Liver (tissue), 10 donors: ENCODE data around the gene HOOK2. TPM values are rescaled to one million over a fixed set of nuclear protein-coding genes. Genes with fewer than 3 reads are reported as not detected.
"Not testable (repeated sequence)": the region's sequence is repeated elsewhere in the genome, so short reads cannot be mapped to it uniquely, and the experiment has no call there.

Experiments
- DNase-seq: peaks from one replicate; pipeline ENCODE4 v3.0.0-alpha.2; 2017; ENCODE audit warnings: low spot score
- H3K27ac ChIP-seq, 2 donors: one replicate each; pipeline ENCODE4 v1.7.0; 2013; ENCODE audit warnings: inconsistent platforms in 2 of 2, low read length in 2 of 2, control low read depth in 1 of 2, low read depth in 1 of 2, mild to moderate bottlenecking in 1 of 2
- H3K27me3 ChIP-seq, 4 donors: one replicate each; pipeline versions ENCODE4 v1.6.1 to v1.7.0; 2013; ENCODE audit warnings: low read length in 3 of 4, inconsistent platforms in 1 of 4, mild to moderate bottlenecking in 1 of 4, moderate library complexity in 1 of 4; ENCODE audit not compliant: control insufficient read depth in 4 of 4, insufficient read depth in 4 of 4
- H3K36me3 ChIP-seq, 4 donors: one replicate each; pipeline versions ENCODE4 v1.6.1 to v1.7.0; 2013; ENCODE audit warnings: low read length in 3 of 4, mild to moderate bottlenecking in 3 of 4, low read depth in 1 of 4, moderate library complexity in 1 of 4; ENCODE audit not compliant: control insufficient read depth in 4 of 4, insufficient read depth in 3 of 4
- H3K4me1 ChIP-seq, 4 donors: one replicate each; pipeline versions ENCODE4 v1.6.1 to v1.7.0; 2013; ENCODE audit warnings: low read length in 3 of 4, mild to moderate bottlenecking in 3 of 4, moderate library complexity in 1 of 4; ENCODE audit not compliant: control insufficient read depth in 4 of 4, insufficient read depth in 4 of 4
- H3K4me3 ChIP-seq, 3 donors: one replicate each; pipeline versions ENCODE4 v1.6.1 to v1.7.0; 2013; ENCODE audit warnings: low read length in 3 of 3, control low read depth in 1 of 3, low read depth in 1 of 3, mild to moderate bottlenecking in 1 of 3
- H3K9ac ChIP-seq, 2 donors: one replicate each; pipeline ENCODE4 v1.7.0; 2013; ENCODE audit warnings: low read length in 2 of 2, mild to moderate bottlenecking in 2 of 2, moderate library complexity in 2 of 2, control low read depth in 1 of 2, low read depth in 1 of 2
- H3K9me3 ChIP-seq, 4 donors: one replicate each; pipeline versions ENCODE4 v1.6.1 to v1.7.0; 2013; ENCODE audit warnings: low read length in 3 of 4; ENCODE audit not compliant: control insufficient read depth in 4 of 4
- EGR1 ChIP-seq, 2 donors: IDR thresholded peaks; 2 replicates each; pipeline ENCODE4 v1.6.1; 2016 to 2018; ENCODE audit warnings: antibody characterized with exemption in 2 of 2, low read depth in 2 of 2
- FOXA1 ChIP-seq: IDR thresholded peaks from 2 replicates; pipeline ENCODE4 v1.6.1; 2016; ENCODE audit warnings: antibody characterized with exemption
- FOXA2 ChIP-seq: IDR thresholded peaks from 2 replicates; pipeline ENCODE4 v1.6.1; 2016; ENCODE audit warnings: antibody characterized with exemption
- GABPA ChIP-seq, 2 donors: IDR thresholded peaks in 1 of 2; conservative IDR thresholded peaks in 1 of 2; 2 replicates each; pipeline ENCODE4 v1.6.1; 2016; ENCODE audit warnings: antibody characterized with exemption in 2 of 2, mild to moderate bottlenecking in 1 of 2, moderate library complexity in 1 of 2
- HNF4A ChIP-seq, 2 donors: conservative IDR thresholded peaks; 2 replicates each; pipeline ENCODE4 v1.6.1; 2016; ENCODE audit warnings: antibody characterized with exemption in 2 of 2, mild to moderate bottlenecking in 2 of 2
- HNF4G ChIP-seq: IDR thresholded peaks from 2 replicates; pipeline ENCODE4 v1.6.1; 2016; ENCODE audit warnings: antibody characterized with exemption
- JUND ChIP-seq, 2 donors: IDR thresholded peaks; 2 replicates each; pipeline ENCODE4 v1.6.1; 2016; ENCODE audit warnings: antibody characterized with exemption in 2 of 2
- NR2F2 ChIP-seq: IDR thresholded peaks from 2 replicates; pipeline ENCODE4 v1.6.1; 2016; ENCODE audit warnings: antibody characterized with exemption
- RAD21 ChIP-seq, 2 donors: IDR thresholded peaks; 2 replicates each; pipeline ENCODE4 v1.6.1; 2016; ENCODE audit warnings: antibody characterized with exemption in 2 of 2, mild to moderate bottlenecking in 2 of 2
- RXRA ChIP-seq, 2 donors: IDR thresholded peaks; 2 replicates each; pipeline ENCODE4 v1.6.1; 2017 to 2018; ENCODE audit warnings: antibody characterized with exemption in 2 of 2, mild to moderate bottlenecking in 1 of 2
- SP1 ChIP-seq: IDR thresholded peaks from 2 replicates; pipeline ENCODE4 v1.6.1; 2018; ENCODE audit warnings: antibody characterized with exemption, mild to moderate bottlenecking
- TAF1 ChIP-seq: conservative IDR thresholded peaks from 2 replicates; pipeline ENCODE4 v1.6.1; 2016; ENCODE audit warnings: antibody characterized with exemption, mild to moderate bottlenecking
- YY1 ChIP-seq: IDR thresholded peaks from 2 replicates; pipeline ENCODE4 v1.6.1; 2016; ENCODE audit warnings: antibody characterized with exemption, mild to moderate bottlenecking
- WGBS: extraction: QIAGEN DNeasy Blood & Tissue Kit; methylation state at CpG from one replicate; pipeline ENCODE4 v1.1.7; 2013; 5-methylcytosine and 5-hydroxymethylcytosine counted together
- polyA plus RNA-seq, 2 donors: library from polyadenylated mRNA; stranded (reverse) in 1 of 2; unstranded in 1 of 2; fragments of 200-250 nt in 1 of 2; fragments of >200 nt in 1 of 2; fragmentation: Nextera tagmentation in 1 of 2; extraction: Ambion mirVana in 1 of 2; gene quantifications; one replicate each; pipeline versions ENCODE4 v1.2.1 to v1.2.3, GENCODE V29; 2013 to 2015
- small RNA-seq: library from RNA; depleted of rRNA; stranded (forward); fragments of <200 nt; gene quantifications from one replicate; pipeline ENCODE3, GENCODE V24; 2014
- total RNA-seq, 2 donors: library from RNA; depleted of rRNA; stranded (reverse); fragments of >200 nt; gene quantifications; one replicate each; pipeline ENCODE4 v1.2.3, GENCODE V29; 2014
- TF ChIP-seq, protein P1 (sequence below): fragments of 150-350 bp; IDR thresholded peaks from 2 replicates; pipeline ENCODE4 v1.5.1; 2017; ENCODE audit warnings: improper control_type of control experiment, low read depth, low read length; ENCODE audit not compliant: missing input control
- TF ChIP-seq, protein P2 (sequence below): IDR thresholded peaks from 2 replicates; pipeline ENCODE4 v1.6.1; 2016; ENCODE audit warnings: antibody characterized with exemption
- TF ChIP-seq, protein P3 (sequence below): IDR thresholded peaks from 2 replicates; pipeline ENCODE4 v1.6.1; 2016; ENCODE audit warnings: antibody characterized with exemption
- TF ChIP-seq, protein P4 (sequence below): IDR thresholded peaks from 2 replicates; pipeline ENCODE4 v1.6.1; 2016; ENCODE audit warnings: antibody characterized with exemption, mild to moderate bottlenecking
- TF ChIP-seq, protein P5 (sequence below): IDR thresholded peaks from 2 replicates; pipeline ENCODE4 v1.6.1; 2016; ENCODE audit warnings: antibody characterized with exemption
- donor health status: healthy.
- donor health status: healthy.
- donor health status: healthy.
- donor health status: healthy.
- donor health status: healthy.

The HOOK2 gene
- total and polyA plus RNA-seq, 4 donors = 11.3 to 36.4 (median 15.0) TPM

DNA sequence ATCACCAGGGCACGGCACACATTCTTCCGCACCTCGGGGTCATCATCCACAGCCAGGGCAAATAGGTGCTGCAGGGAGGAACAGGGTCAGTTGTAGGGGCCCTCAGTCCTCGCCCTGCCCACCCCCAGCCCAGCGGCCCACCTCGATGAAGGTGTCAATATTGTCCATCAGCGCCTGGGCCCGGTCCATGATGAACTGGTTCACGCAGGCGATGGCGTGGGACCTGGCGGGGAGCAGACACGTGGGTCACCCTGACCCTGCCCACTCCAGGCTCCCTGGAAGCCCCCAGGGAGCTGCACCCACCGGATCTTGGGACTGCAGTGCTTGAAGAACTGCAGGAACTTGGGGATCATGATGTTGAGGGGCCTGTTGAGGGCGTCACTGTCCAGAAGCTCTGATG, 60.2 kb downstream of the HOOK2 start:
- Histone ChIP-seq H3K4me3 (no peak overlapping the region), H3K4me1 (peaks cover 4 to 17% (median 14%) of the 10 kb centered on the region in 4 donors), H3K27me3 (no peaks in the 10 kb centered on the region), H3K27ac (no peak overlapping the region), H3K9me3 (no peaks in the 10 kb centered on the region), H3K36me3 (peaks cover 13 to 49% (median 22%) of the 10 kb centered on the region in 4 donors), H3K9ac (no peak overlapping the region)
- TF ChIP-seq YY1 (no peak), HNF4G (no peak), RAD21 (IDR thresholded peaks at IDR 0.05) (no peak), TAF1 (no peak), EGR1 (IDR thresholded peaks at IDR 0.05; ENCODE audit: low read depth in 2 of 2) (no peak), SP1 (no peak), GABPA (IDR thresholded peaks at IDR 0.05 in 1 of 2, conservative IDR thresholded peaks at IDR 0.05 in 1 of 2) (no peak), FOXA1 (no peak), FOXA2 (no peak), NR2F2 (no peak), RXRA (IDR thresholded peaks at IDR 0.05) (no peak), HNF4A (conservative IDR thresholded peaks at IDR 0.05) (no peak), JUND (IDR thresholded peaks at IDR 0.05) (no peak)
- TF ChIP-seq, protein P1, sequence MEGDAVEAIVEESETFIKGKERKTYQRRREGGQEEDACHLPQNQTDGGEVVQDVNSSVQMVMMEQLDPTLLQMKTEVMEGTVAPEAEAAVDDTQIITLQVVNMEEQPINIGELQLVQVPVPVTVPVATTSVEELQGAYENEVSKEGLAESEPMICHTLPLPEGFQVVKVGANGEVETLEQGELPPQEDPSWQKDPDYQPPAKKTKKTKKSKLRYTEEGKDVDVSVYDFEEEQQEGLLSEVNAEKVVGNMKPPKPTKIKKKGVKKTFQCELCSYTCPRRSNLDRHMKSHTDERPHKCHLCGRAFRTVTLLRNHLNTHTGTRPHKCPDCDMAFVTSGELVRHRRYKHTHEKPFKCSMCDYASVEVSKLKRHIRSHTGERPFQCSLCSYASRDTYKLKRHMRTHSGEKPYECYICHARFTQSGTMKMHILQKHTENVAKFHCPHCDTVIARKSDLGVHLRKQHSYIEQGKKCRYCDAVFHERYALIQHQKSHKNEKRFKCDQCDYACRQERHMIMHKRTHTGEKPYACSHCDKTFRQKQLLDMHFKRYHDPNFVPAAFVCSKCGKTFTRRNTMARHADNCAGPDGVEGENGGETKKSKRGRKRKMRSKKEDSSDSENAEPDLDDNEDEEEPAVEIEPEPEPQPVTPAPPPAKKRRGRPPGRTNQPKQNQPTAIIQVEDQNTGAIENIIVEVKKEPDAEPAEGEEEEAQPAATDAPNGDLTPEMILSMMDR = no peak
- TF ChIP-seq, protein P2, sequence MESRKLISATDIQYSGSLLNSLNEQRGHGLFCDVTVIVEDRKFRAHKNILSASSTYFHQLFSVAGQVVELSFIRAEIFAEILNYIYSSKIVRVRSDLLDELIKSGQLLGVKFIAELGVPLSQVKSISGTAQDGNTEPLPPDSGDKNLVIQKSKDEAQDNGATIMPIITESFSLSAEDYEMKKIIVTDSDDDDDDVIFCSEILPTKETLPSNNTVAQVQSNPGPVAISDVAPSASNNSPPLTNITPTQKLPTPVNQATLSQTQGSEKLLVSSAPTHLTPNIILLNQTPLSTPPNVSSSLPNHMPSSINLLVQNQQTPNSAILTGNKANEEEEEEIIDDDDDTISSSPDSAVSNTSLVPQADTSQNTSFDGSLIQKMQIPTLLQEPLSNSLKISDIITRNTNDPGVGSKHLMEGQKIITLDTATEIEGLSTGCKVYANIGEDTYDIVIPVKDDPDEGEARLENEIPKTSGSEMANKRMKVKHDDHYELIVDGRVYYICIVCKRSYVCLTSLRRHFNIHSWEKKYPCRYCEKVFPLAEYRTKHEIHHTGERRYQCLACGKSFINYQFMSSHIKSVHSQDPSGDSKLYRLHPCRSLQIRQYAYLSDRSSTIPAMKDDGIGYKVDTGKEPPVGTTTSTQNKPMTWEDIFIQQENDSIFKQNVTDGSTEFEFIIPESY = no peak
- TF ChIP-seq, protein P3, sequence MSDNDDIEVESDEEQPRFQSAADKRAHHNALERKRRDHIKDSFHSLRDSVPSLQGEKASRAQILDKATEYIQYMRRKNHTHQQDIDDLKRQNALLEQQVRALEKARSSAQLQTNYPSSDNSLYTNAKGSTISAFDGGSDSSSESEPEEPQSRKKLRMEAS = no peak
- TF ChIP-seq, protein P4, sequence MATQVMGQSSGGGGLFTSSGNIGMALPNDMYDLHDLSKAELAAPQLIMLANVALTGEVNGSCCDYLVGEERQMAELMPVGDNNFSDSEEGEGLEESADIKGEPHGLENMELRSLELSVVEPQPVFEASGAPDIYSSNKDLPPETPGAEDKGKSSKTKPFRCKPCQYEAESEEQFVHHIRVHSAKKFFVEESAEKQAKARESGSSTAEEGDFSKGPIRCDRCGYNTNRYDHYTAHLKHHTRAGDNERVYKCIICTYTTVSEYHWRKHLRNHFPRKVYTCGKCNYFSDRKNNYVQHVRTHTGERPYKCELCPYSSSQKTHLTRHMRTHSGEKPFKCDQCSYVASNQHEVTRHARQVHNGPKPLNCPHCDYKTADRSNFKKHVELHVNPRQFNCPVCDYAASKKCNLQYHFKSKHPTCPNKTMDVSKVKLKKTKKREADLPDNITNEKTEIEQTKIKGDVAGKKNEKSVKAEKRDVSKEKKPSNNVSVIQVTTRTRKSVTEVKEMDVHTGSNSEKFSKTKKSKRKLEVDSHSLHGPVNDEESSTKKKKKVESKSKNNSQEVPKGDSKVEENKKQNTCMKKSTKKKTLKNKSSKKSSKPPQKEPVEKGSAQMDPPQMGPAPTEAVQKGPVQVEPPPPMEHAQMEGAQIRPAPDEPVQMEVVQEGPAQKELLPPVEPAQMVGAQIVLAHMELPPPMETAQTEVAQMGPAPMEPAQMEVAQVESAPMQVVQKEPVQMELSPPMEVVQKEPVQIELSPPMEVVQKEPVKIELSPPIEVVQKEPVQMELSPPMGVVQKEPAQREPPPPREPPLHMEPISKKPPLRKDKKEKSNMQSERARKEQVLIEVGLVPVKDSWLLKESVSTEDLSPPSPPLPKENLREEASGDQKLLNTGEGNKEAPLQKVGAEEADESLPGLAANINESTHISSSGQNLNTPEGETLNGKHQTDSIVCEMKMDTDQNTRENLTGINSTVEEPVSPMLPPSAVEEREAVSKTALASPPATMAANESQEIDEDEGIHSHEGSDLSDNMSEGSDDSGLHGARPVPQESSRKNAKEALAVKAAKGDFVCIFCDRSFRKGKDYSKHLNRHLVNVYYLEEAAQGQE = no peak
- TF ChIP-seq, protein P5, sequence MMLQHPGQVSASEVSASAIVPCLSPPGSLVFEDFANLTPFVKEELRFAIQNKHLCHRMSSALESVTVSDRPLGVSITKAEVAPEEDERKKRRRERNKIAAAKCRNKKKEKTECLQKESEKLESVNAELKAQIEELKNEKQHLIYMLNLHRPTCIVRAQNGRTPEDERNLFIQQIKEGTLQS = no peak
- no peak for DNase-seq
- 93% methylated on average over 15 of the region's 15 CpGs for WGBS

DNA sequence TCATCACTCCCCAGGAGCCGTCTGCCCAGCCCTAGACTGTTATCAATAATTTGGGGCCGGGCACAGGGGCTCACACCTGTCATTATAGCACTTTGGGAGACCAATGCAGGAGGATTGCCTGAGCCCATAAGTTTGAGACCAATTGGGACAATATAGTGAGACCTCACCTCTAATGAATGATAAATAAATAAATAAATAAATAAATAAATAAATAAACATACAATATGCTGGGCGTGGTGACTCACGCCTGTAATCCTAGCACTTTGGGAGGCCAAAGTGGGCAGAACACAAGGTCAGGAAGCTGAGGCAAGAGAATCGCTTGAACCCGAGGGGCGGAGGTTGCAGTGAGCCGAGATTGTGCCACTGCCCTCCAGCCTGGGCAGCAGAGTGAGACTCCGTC, 62.0 kb downstream of the HOOK2 start:
- H3K27ac ChIP-seq, H3K4me3 ChIP-seq, H3K9ac ChIP-seq, DNase-seq, H3K9me3 ChIP-seq, H3K27me3 ChIP-seq: not testable (repeated sequence)
- Histone ChIP-seq H3K36me3 (peaks cover 23 to 56% (median 25%) of the 10 kb centered on the region in 4 donors), H3K4me1 (peaks cover 4 to 15% (median 14%) of the 10 kb centered on the region in 4 donors)
- WGBS = 94% methylated on average over 9 of the region's 9 CpGs

Small RNAs within 50 kb of the gene (small RNA-seq; reads per million reads assigned to genes)
- not detected for gene MIR5684

Other genes starting within 250 kb of the HOOK2 start
- gene ZNF564, start 224.1 kb downstream of the HOOK2 start, total RNA-seq = 1 to 10 TPM; 8.3 to 8.6 TPM
- 1 to 10 TPM; 2.4 to 3.3 TPM for gene ZNF564, start 224.1 kb downstream of the HOOK2 start, polyA plus RNA-seq
- 1 to 10 TPM; 3.5 to 6.1 TPM for gene ZNF490, start 164.7 kb downstream of the HOOK2 start, total RNA-seq
- 1 to 10 TPM in 1 of 2 donors, under 1 TPM in 1; 0.93 to 1.0 TPM for gene ZNF490, start 164.7 kb downstream of the HOOK2 start, polyA plus RNA-seq
- gene ZNF791, start 164.6 kb downstream of the HOOK2 start, total RNA-seq = 10 to 100 TPM in 1 of 2 donors, 1 to 10 TPM in 1; 9.2 to 10.3 TPM
- gene ZNF791, start 164.6 kb downstream of the HOOK2 start, polyA plus RNA-seq = 1 to 10 TPM; 3.1 to 4.8 TPM
- 10 to 100 TPM; 41.3 to 42.9 TPM for gene MAN2B1, start 108.8 kb downstream of the HOOK2 start, total RNA-seq
- gene MAN2B1, start 108.8 kb downstream of the HOOK2 start, polyA plus RNA-seq = 10 to 100 TPM; 23.5 to 28.9 TPM
- 1 to 10 TPM; 4.0 to 5.1 TPM for gene WDR83, start 108.7 kb downstream of the HOOK2 start, total RNA-seq
- 1 to 10 TPM; 3.9 to 4.4 TPM for gene WDR83, start 108.7 kb downstream of the HOOK2 start, polyA plus RNA-seq
- gene DHPS, start 93.7 kb downstream of the HOOK2 start, total RNA-seq = 10 to 100 TPM; 29.1 to 53.9 TPM
- 10 to 100 TPM; 34.8 to 50.3 TPM for gene DHPS, start 93.7 kb downstream of the HOOK2 start, polyA plus RNA-seq
- not detected for gene GNG14, start 87.6 kb downstream of the HOOK2 start, total RNA-seq
- not detected for gene GNG14, start 87.6 kb downstream of the HOOK2 start, polyA plus RNA-seq
- 1 to 10 TPM; 2.3 to 2.5 TPM for gene FBXW9, start 78.9 kb downstream of the HOOK2 start, total RNA-seq
- gene FBXW9, start 78.9 kb downstream of the HOOK2 start, polyA plus RNA-seq = 1 to 10 TPM; 3.4 to 4.0 TPM
- gene TNPO2, start 51.6 kb downstream of the HOOK2 start, total RNA-seq = 10 to 100 TPM; 19.6 to 22.2 TPM
- 10 to 100 TPM in 1 of 2 donors, 1 to 10 TPM in 1; 6.3 to 12.1 TPM for gene TNPO2, start 51.6 kb downstream of the HOOK2 start, polyA plus RNA-seq
- 10 to 100 TPM; 69.3 to 84.3 TPM for gene TRIR, start 40.9 kb downstream of the HOOK2 start, total RNA-seq
- 100 to 1,000 TPM; 106 to 169 TPM for gene TRIR, start 40.9 kb downstream of the HOOK2 start, polyA plus RNA-seq
- 10 to 100 TPM; 23.4 to 31.0 TPM for gene GET3, start 38.1 kb downstream of the HOOK2 start, total RNA-seq
- gene GET3, start 38.1 kb downstream of the HOOK2 start, polyA plus RNA-seq = 10 to 100 TPM; 22.8 to 44.1 TPM
- gene BEST2, start 23.8 kb downstream of the HOOK2 start, total RNA-seq = not detected
- gene BEST2, start 23.8 kb downstream of the HOOK2 start, polyA plus RNA-seq = not detected
- 10 to 100 TPM; 68.6 to 79.2 TPM for gene JUNB, start 15.9 kb upstream of the HOOK2 start, total RNA-seq
- 10 to 100 TPM; 32.7 to 44.6 TPM for gene JUNB, start 15.9 kb upstream of the HOOK2 start, polyA plus RNA-seq
- 1,000 to 10,000 TPM in 1 of 2 donors, 100 to 1,000 TPM in 1; 222 to 1,737 TPM for gene PRDX2, start 26.2 kb upstream of the HOOK2 start, total RNA-seq
- gene PRDX2, start 26.2 kb upstream of the HOOK2 start, polyA plus RNA-seq = 100 to 1,000 TPM; 265 to 301 TPM
- gene THSD8, start 26.5 kb upstream of the HOOK2 start, total RNA-seq = under 1 TPM in 1 of 2 donors, not detected in 1; 0.33 TPM
- under 1 TPM; 0.22 to 0.35 TPM for gene THSD8, start 26.5 kb upstream of the HOOK2 start, polyA plus RNA-seq
- gene RNASEH2A, start 31.0 kb upstream of the HOOK2 start, total RNA-seq = 10 to 100 TPM in 1 of 2 donors, 1 to 10 TPM in 1; 1.8 to 17.5 TPM
- 1 to 10 TPM; 2.3 to 4.6 TPM for gene RNASEH2A, start 31.0 kb upstream of the HOOK2 start, polyA plus RNA-seq
- not detected for gene RTBDN, start 59.0 kb upstream of the HOOK2 start, total RNA-seq
- gene RTBDN, start 59.0 kb upstream of the HOOK2 start, polyA plus RNA-seq = not detected
- under 1 TPM; 0.08 to 0.19 TPM for gene MAST1, start 63.0 kb upstream of the HOOK2 start, total RNA-seq
- under 1 TPM; 0.26 to 0.54 TPM for gene MAST1, start 63.0 kb upstream of the HOOK2 start, polyA plus RNA-seq
- gene DNASE2, start 105.9 kb upstream of the HOOK2 start, total RNA-seq = 10 to 100 TPM; 11.9 to 13.7 TPM
- gene DNASE2, start 105.9 kb upstream of the HOOK2 start, polyA plus RNA-seq = 10 to 100 TPM; 11.3 to 18.4 TPM
- 100 to 1,000 TPM in 1 of 2 donors, not detected in 1; 234 TPM for gene KLF1, start 111.6 kb upstream of the HOOK2 start, total RNA-seq
- not detected for gene KLF1, start 111.6 kb upstream of the HOOK2 start, polyA plus RNA-seq
- 100 to 1,000 TPM in 1 of 2 donors, 10 to 100 TPM in 1; 65.8 to 118 TPM for gene GCDH, start 115.6 kb upstream of the HOOK2 start, total RNA-seq
- gene GCDH, start 115.6 kb upstream of the HOOK2 start, polyA plus RNA-seq = 10 to 100 TPM; 68.6 to 87.7 TPM
- under 1 TPM in 1 of 2 donors, not detected in 1; 0.42 TPM for gene SYCE2, start 143.7 kb upstream of the HOOK2 start, total RNA-seq
- under 1 TPM; 0.07 to 0.43 TPM for gene SYCE2, start 143.7 kb upstream of the HOOK2 start, polyA plus RNA-seq
- 10 to 100 TPM; 29.8 to 34.0 TPM for gene FARSA, start 158.2 kb upstream of the HOOK2 start, total RNA-seq
- 10 to 100 TPM; 34.7 to 50.1 TPM for gene FARSA, start 158.2 kb upstream of the HOOK2 start, polyA plus RNA-seq
- gene CALR, start 163.1 kb upstream of the HOOK2 start, total RNA-seq = 1,000 to 10,000 TPM in 1 of 2 donors, 100 to 1,000 TPM in 1; 618 to 1,316 TPM
- gene CALR, start 163.1 kb upstream of the HOOK2 start, polyA plus RNA-seq = 1,000 to 10,000 TPM in 1 of 2 donors, 100 to 1,000 TPM in 1; 913 to 1,228 TPM
- gene RAD23A, start 170.3 kb upstream of the HOOK2 start, total RNA-seq = 100 to 1,000 TPM in 1 of 2 donors, 10 to 100 TPM in 1; 42.9 to 112 TPM
- 10 to 100 TPM; 45.0 to 88.6 TPM for gene RAD23A, start 170.3 kb upstream of the HOOK2 start, polyA plus RNA-seq
- 10 to 100 TPM in 1 of 2 donors, 1 to 10 TPM in 1; 8.4 to 22.1 TPM for gene GADD45GIP1, start 181.7 kb upstream of the HOOK2 start, total RNA-seq
- 10 to 100 TPM; 23.6 to 54.2 TPM for gene GADD45GIP1, start 181.7 kb upstream of the HOOK2 start, polyA plus RNA-seq
- gene DAND5, start 194.0 kb upstream of the HOOK2 start, total RNA-seq = under 1 TPM in 1 of 2 donors, not detected in 1; 0.23 TPM
- not detected for gene DAND5, start 194.0 kb upstream of the HOOK2 start, polyA plus RNA-seq
- gene NFIX, start 219.9 kb upstream of the HOOK2 start, total RNA-seq = 10 to 100 TPM; 10.3 to 18.4 TPM
- gene NFIX, start 219.9 kb upstream of the HOOK2 start, polyA plus RNA-seq = 10 to 100 TPM in 1 of 2 donors, 1 to 10 TPM in 1; 3.3 to 14.8 TPM